ENCODE data around the gene UCK2. TPM values are rescaled to one million over a fixed set of nuclear protein-coding genes. Genes with fewer than 3 reads are reported as not detected.

The UCK2 gene
- total and polyA plus RNA-seq, 2 of the 8 experiments (the other 6 are each of a cell fraction or from before 2014, with no cell fraction given), result 103 to 109 TPM

- no peak for TF ChIP-seq ATF3 (IDR thresholded peaks at IDR 0.05; ENCODE audit: insufficient read depth, low read depth, low read length)
Measured at GRCh38 chr1:165841582-165842017, 14.2 kb downstream of the UCK2 start (continued).

Measured in H1 (cell line).